Astrocyte (in vitro differentiated cells and primary cell): ENCODE measurements around the gene FGF12. TPM values are rescaled to one million over a fixed set of nuclear protein-coding genes. Genes with fewer than 3 reads are reported as not detected.

Experiments used
- DNase-seq: peaks from one replicate; pipeline ENCODE4 v3.0.0-alpha.2; 2010; ENCODE audit warnings: low read depth
- FAIRE-seq: peaks from 2 replicates; lab custom pipeline; 2011; peaks lifted over from hg19 to GRCh38; lab: Jason Lieb, UNC
- H2AFZ ChIP-seq: 2 replicates; pipeline ENCODE4 v1.6.0; 2012; ENCODE audit warnings: low read depth, low read length, inconsistent platforms
- H3K27ac ChIP-seq: 2 replicates; pipeline ENCODE4 v1.5.1; 2011; ENCODE audit warnings: low read depth, low read length, inconsistent platforms
- H3K27me3 ChIP-seq: 2 replicates; pipeline ENCODE4 v1.6.0; 2011; ENCODE audit warnings: low read length, inconsistent platforms; ENCODE audit not compliant: insufficient read depth
- H3K36me3 ChIP-seq: 2 replicates; pipeline ENCODE4 v1.5.1; 2011; ENCODE audit warnings: low read length, inconsistent platforms; ENCODE audit not compliant: insufficient read depth
- H3K4me1 ChIP-seq: 2 replicates; pipeline ENCODE4 v1.5.1; 2011; ENCODE audit warnings: low read length, inconsistent platforms; ENCODE audit not compliant: insufficient read depth
- H3K4me2 ChIP-seq: 2 replicates; pipeline ENCODE4 v1.6.0; 2012; ENCODE audit warnings: low read length, inconsistent platforms
- H3K4me3 ChIP-seq: 2 replicates; pipeline ENCODE4 v1.5.1; 2011; ENCODE audit warnings: low read depth, mild to moderate bottlenecking, low read length, inconsistent platforms; ENCODE audit not compliant: insufficient read depth
- H3K79me2 ChIP-seq: 2 replicates; pipeline ENCODE4 v1.6.0; 2012; ENCODE audit warnings: mild to moderate bottlenecking, low read length, inconsistent platforms; ENCODE audit not compliant: insufficient read depth
- H3K9ac ChIP-seq: 2 replicates; pipeline ENCODE4 v1.6.0; 2012; ENCODE audit warnings: mild to moderate bottlenecking, low read length, inconsistent platforms
- H3K9me3 ChIP-seq: 2 replicates; pipeline ENCODE4 v1.5.1; 2012; ENCODE audit warnings: low read depth, mild to moderate bottlenecking, low read length, inconsistent platforms; ENCODE audit not compliant: insufficient read depth
- H4K20me1 ChIP-seq: 2 replicates; pipeline ENCODE4 v1.6.0; 2012; ENCODE audit warnings: low read length, inconsistent platforms; ENCODE audit not compliant: insufficient read depth
- H3K27ac Mint-ChIP-seq: one replicate; pipeline ENCODE4 v1.8.0; 2021; ENCODE audit warnings: mild to moderate bottlenecking, mixed read lengths; ENCODE audit not compliant: unreplicated experiment
- H3K27me3 Mint-ChIP-seq: one replicate; pipeline ENCODE4 v1.8.0; 2021; ENCODE audit warnings: low read depth, mixed read lengths; ENCODE audit not compliant: unreplicated experiment
- H3K36me3 Mint-ChIP-seq: one replicate; pipeline ENCODE4 v1.8.0; 2021; ENCODE audit warnings: low read depth, mixed read lengths; ENCODE audit not compliant: unreplicated experiment
- H3K4me1 Mint-ChIP-seq: one replicate; pipeline ENCODE4 v1.8.0; 2021; ENCODE audit warnings: low read depth, mixed read lengths; ENCODE audit not compliant: unreplicated experiment
- H3K4me3 Mint-ChIP-seq: one replicate; pipeline ENCODE4 v1.8.0; 2021; ENCODE audit warnings: mild to moderate bottlenecking, moderate library complexity, mixed read lengths; ENCODE audit not compliant: unreplicated experiment
- H3K9me3 Mint-ChIP-seq: one replicate; pipeline ENCODE4 v1.8.0; 2021; ENCODE audit warnings: mild to moderate bottlenecking, mixed read lengths; ENCODE audit not compliant: unreplicated experiment
- EZH2 ChIP-seq: IDR thresholded peaks from 2 replicates; pipeline ENCODE4 v1.6.1; 2012; ENCODE audit warnings: mild to moderate bottlenecking, low read length, inconsistent platforms; ENCODE audit not compliant: insufficient read depth
- total RNA-seq: library from RNA; stranded (reverse); gene quantifications from 2 replicates; pipeline ENCODE4 v1.2.1, GENCODE V29; 2021
- TF ChIP-seq, protein P1 (sequence below): IDR thresholded peaks from 2 replicates; pipeline ENCODE4 v1.5.1; 2011; ENCODE audit warnings: low read depth, mild to moderate bottlenecking, inconsistent platforms, low read length, moderate library complexity; ENCODE audit not compliant: insufficient read depth

FGF12 gene
- total RNA-seq, 1 donor from 2014 or later: 1.4 TPM

DNA sequence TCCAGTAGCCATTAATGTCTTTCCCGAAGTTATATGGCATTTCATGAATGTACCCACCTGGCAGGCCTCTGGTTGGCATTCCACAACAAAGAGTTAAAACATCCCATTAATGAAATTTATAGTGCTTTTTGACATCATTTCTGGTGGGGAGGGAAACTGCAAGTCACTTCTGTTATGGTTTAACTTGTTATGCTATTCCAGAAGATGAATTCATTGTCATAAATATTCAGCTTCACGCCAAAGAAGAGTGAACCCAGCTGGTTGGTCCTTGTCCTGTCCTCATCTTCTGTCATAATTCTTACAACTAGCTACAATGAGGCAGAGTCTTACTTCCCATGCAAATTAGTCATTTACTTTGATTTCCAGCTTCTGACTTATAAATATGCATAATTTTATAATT is 471.5 kb downstream of the FGF12 start:
- H3K9ac ChIP-seq: no peak overlapping the region
- H3K4me1 Mint-ChIP-seq: peaks cover 4% of the 10 kb centered on the region
- FAIRE-seq (no peak), DNase-seq (no peak)
- no peaks in the 10 kb centered on the region for H3K79me2 ChIP-seq
- no peak overlapping the region for H2AFZ ChIP-seq
- H3K27ac Mint-ChIP-seq: no peak overlapping the region
- H3K27me3 ChIP-seq: no peaks in the 10 kb centered on the region
- no peaks in the 10 kb centered on the region for H4K20me1 ChIP-seq
- no peaks in the 10 kb centered on the region for H3K4me1 ChIP-seq
- no peak for TF ChIP-seq EZH2
- TF ChIP-seq, protein P1, sequence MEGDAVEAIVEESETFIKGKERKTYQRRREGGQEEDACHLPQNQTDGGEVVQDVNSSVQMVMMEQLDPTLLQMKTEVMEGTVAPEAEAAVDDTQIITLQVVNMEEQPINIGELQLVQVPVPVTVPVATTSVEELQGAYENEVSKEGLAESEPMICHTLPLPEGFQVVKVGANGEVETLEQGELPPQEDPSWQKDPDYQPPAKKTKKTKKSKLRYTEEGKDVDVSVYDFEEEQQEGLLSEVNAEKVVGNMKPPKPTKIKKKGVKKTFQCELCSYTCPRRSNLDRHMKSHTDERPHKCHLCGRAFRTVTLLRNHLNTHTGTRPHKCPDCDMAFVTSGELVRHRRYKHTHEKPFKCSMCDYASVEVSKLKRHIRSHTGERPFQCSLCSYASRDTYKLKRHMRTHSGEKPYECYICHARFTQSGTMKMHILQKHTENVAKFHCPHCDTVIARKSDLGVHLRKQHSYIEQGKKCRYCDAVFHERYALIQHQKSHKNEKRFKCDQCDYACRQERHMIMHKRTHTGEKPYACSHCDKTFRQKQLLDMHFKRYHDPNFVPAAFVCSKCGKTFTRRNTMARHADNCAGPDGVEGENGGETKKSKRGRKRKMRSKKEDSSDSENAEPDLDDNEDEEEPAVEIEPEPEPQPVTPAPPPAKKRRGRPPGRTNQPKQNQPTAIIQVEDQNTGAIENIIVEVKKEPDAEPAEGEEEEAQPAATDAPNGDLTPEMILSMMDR: no peak
- no peaks in the 10 kb centered on the region for H3K27me3 Mint-ChIP-seq
- no peaks in the 10 kb centered on the region for H3K36me3 Mint-ChIP-seq
- no peak overlapping the region for H3K27ac ChIP-seq
- H3K9me3 ChIP-seq: no peaks in the 10 kb centered on the region
- no peaks in the 10 kb centered on the region for H3K9me3 Mint-ChIP-seq
- H3K4me2 ChIP-seq: no peak overlapping the region
- no peak overlapping the region for H3K4me3 ChIP-seq
- no peaks in the 10 kb centered on the region for H3K36me3 ChIP-seq
- H3K4me3 Mint-ChIP-seq: no peak overlapping the region

DNA sequence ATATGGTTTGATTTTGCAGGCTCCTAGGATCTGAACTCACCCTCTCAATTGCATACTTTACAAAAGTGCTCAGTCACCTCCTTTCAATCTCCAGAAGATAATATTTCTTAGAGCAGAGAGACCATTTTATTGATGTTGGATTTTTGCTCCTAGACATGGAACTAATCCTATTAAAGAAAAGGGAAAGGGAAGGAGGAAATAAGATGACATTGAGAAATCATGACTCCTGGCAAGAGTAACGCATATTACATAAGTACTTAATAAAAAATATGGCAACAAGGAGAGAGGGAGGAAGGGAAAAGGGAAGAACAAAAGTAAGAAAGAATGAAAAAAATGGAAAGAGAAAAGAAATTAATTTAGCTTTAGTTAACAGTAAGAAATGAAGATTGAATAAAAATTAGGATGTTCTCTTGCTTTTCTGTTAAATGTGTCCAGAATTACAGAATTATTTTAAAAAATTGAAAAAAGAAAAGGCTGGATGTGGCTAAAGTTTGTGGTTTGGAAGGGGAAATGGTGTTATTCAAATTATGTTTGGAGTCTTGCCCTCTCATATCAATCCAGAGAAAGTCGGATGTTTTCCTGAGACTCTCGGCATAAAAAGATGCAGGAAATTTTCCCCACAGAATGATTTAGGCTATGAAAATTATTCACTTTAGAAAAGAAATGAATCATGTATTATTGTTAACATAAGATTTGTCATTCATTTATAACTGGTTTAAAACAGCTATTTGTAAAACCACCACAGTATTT is 474.0 kb downstream of the FGF12 start:
- no peak for FAIRE-seq
- Mint-ChIP-seq H3K36me3 (no peaks in the 10 kb centered on the region), H3K27me3 (no peaks in the 10 kb centered on the region), H3K27ac (no peak overlapping the region), H3K4me3 (no peak overlapping the region), H3K9me3 (no peaks in the 10 kb centered on the region), H3K4me1 (no peaks in the 10 kb centered on the region)
- Histone ChIP-seq H4K20me1 (no peaks in the 10 kb centered on the region), H3K9me3 (no peaks in the 10 kb centered on the region), H3K27ac (no peak overlapping the region), H3K27me3 (no peaks in the 10 kb centered on the region), H3K4me2 (no peak overlapping the region), H3K79me2 (no peaks in the 10 kb centered on the region), H3K9ac (no peak overlapping the region), H3K4me1 (no peaks in the 10 kb centered on the region), H3K36me3 (no peaks in the 10 kb centered on the region), H3K4me3 (no peak overlapping the region), H2AFZ (no peak overlapping the region)
- no peak for TF ChIP-seq EZH2
- TF ChIP-seq, protein P1: no peak
- peak; percentile 2 for DNase-seq

DNA sequence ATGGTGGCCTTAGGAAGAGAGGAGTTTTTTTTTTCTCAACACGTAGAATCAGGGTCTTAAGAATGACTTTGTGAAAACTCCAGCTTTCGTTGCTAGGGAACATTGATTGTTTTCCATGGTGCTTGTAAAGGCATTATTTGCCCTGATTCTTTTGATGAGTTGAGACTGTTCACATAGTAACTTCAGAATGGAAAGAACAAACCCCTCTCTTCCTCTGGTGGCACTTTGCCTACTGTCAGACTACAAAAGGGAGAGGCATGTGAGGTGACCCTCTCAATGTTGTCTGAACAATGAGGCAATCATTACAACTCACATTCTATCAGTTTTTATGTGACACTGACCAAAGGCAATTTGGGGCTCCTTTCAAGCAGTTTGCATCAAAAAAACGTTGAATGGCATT is 477.8 kb downstream of the FGF12 start:
- Histone ChIP-seq H3K4me2 (no peak overlapping the region), H3K27me3 (no peaks in the 10 kb centered on the region), H3K4me3 (no peak overlapping the region), H3K9me3 (no peaks in the 10 kb centered on the region), H3K27ac (no peak overlapping the region), H3K9ac (no peak overlapping the region), H4K20me1 (no peaks in the 10 kb centered on the region), H2AFZ (no peak overlapping the region), H3K79me2 (no peaks in the 10 kb centered on the region), H3K4me1 (no peaks in the 10 kb centered on the region), H3K36me3 (no peaks in the 10 kb centered on the region)
- DNase-seq (no peak), FAIRE-seq (no peak)
- Mint-ChIP-seq H3K27ac (no peak overlapping the region), H3K9me3 (no peaks in the 10 kb centered on the region), H3K4me3 (no peak overlapping the region), H3K27me3 (no peaks in the 10 kb centered on the region), H3K36me3 (no peaks in the 10 kb centered on the region), H3K4me1 (no peaks in the 10 kb centered on the region)
- TF ChIP-seq EZH2: no peak
- TF ChIP-seq, protein P1: no peak
